ENCODE results near the gene PAM.

The PAM gene

GRCh38 chr5:102815540-102816332, 60.6 kb downstream of the PAM start:
- DNase-seq, result no peak

GRCh38 chr5:102818345-102818744, 63.2 kb downstream of the PAM start:
- DNase-seq, result no peak

- no peak for DNase-seq
These were observed 63.8 kb downstream of the PAM start for GRCh38 chr5:102818934-102819333.

- DNase-seq, result no peak
These were observed 64.5 kb downstream of the PAM start for GRCh38 chr5:102819634-102820033.

GRCh38 chr5:102823441-102823874, 68.4 kb downstream of the PAM start:
- DNase-seq, result no peak

GRCh38 chr5:102826629-102827028, 71.5 kb downstream of the PAM start:
- no peak for DNase-seq

- DNase-seq, result no peak
These were observed 75.1 kb downstream of the PAM start for GRCh38 chr5:102830241-102830640.

GRCh38 chr5:102832445-102832844, 77.3 kb downstream of the PAM start:
- DNase-seq, result no peak

- DNase-seq, result no peak
These were observed 78.0 kb downstream of the PAM start for GRCh38 chr5:102833146-102833545.

- no peak for DNase-seq
These were observed 79.4 kb downstream of the PAM start for GRCh38 chr5:102834438-102834964.

GRCh38 chr5:102835717-102836116, 80.6 kb downstream of the PAM start:
- no peak for DNase-seq

- DNase-seq, result no peak
These were observed 85.9 kb downstream of the PAM start for GRCh38 chr5:102841021-102841420.

- DNase-seq, result no peak
These were observed 88.9 kb downstream of the PAM start for GRCh38 chr5:102843997-102844396.

GRCh38 chr5:102845041-102845440, 89.9 kb downstream of the PAM start:
- no peak for DNase-seq

GRCh38 chr5:102850503-102850902, 95.4 kb downstream of the PAM start:
- no peak for DNase-seq

GRCh38 chr5:102853680-102854079, 98.6 kb downstream of the PAM start:
- no peak for DNase-seq

- DNase-seq, result no peak
These were observed 100.7 kb downstream of the PAM start for GRCh38 chr5:102855681-102856388.

GRCh38 chr5:102856389-102856777, 101.3 kb downstream of the PAM start:
- no peak for DNase-seq

- no peak for DNase-seq
These were observed 102.1 kb downstream of the PAM start for GRCh38 chr5:102857076-102857818.

GRCh38 chr5:102858221-102858620, 103.1 kb downstream of the PAM start:
- DNase-seq, result no peak

GRCh38 chr5:102858808-102859207, 103.7 kb downstream of the PAM start:
- no peak for DNase-seq

- DNase-seq, result no peak
These were observed 104.9 kb downstream of the PAM start for GRCh38 chr5:102860035-102860434.

- DNase-seq, result no peak
These were observed 108.0 kb downstream of the PAM start for GRCh38 chr5:102863058-102863457.
